ENCODE results near the gene MYO15A. TPM values are rescaled to one million over a fixed set of nuclear protein-coding genes. Genes with fewer than 3 reads are reported as not detected.

Gene MYO15A
- total and polyA plus RNA-seq, 2 donors (not counting 1 experiment from before 2014, with no cell fraction given): 2.5 to 3.1 TPM

- intact Hi-C loops (cut with micrococcal nuclease): no loop called here
- no peak overlapping the region for H2AFZ ChIP-seq (ENCODE audit: insufficient read depth, low read depth, low read length, poor library complexity, severe bottlenecking)
- Mint-ChIP-seq H3K27me3 (no peaks in the 10 kb centered on the region), H3K4me1 (peaks cover 31% of the 10 kb centered on the region), H3K4me3 (no peak overlapping the region), H3K9me3 (ENCODE audit: insufficient read depth) (no peaks in the 10 kb centered on the region), H3K27ac (peak overlapping the region; percentile 53)
- ATAC-seq (ENCODE audit: low read depth): no peak
- no peaks in the 10 kb centered on the region for H3K36me3 ChIP-seq (replicated peaks in 1 of 2; ENCODE audit: control extremely low read depth in 1 of 2, control insufficient read depth in 1 of 2, extremely low read depth in 1 of 2, insufficient read depth in 2 of 2, low read length in 1 of 2)
- H3K79me2 ChIP-seq (ENCODE audit: control insufficient read depth, insufficient read depth, low read length): no peaks in the 10 kb centered on the region
- no peaks in the 10 kb centered on the region for H3K27me3 ChIP-seq (replicated peaks in 1 of 4; ENCODE audit: control extremely low read depth in 1 of 4, control insufficient read depth in 3 of 4, insufficient read depth in 4 of 4, low read length in 3 of 4)
- ChIA-PET POLR2A (no interaction called here), CTCF (interaction anchor here (1.1 to 1.2 kb wide), 2 partner anchors 13 to 14 kb away, joined by 4 read pairs; no protein-coding TSS in a partner anchor)
- no peak overlapping the region for H3K4me2 ChIP-seq (replicated peaks; ENCODE audit: low read depth, low read length, poor library complexity, severe bottlenecking)
- H3K9me3 ChIP-seq (ENCODE audit: control extremely low read depth in 1 of 3, control insufficient read depth in 2 of 3, insufficient read depth in 1 of 3, low read length in 2 of 3): peaks cover 0 to 3% (median 0%) of the 10 kb centered on the region in 3 donors
- H4K20me1 ChIP-seq (ENCODE audit: control insufficient read depth, insufficient read depth, low read length, poor library complexity, severe bottlenecking): no peaks in the 10 kb centered on the region
- WGBS (ENCODE audit: insufficient coverage): 91% methylated on average over 10 of the region's 14 CpGs
- no peak for TF ChIP-seq EZH2 (IDR thresholded peaks at IDR 0.05; ENCODE audit: borderline replicate concordance, insufficient read depth, low read depth, low read length, poor library complexity, severe bottlenecking)
- H3K4me3 ChIP-seq (ENCODE audit: control extremely low read depth in 1 of 5, extremely low read depth in 1 of 5, insufficient read depth in 1 of 5, low read depth in 2 of 5, low read length in 4 of 5): no peak overlapping the region
- H3K27ac ChIP-seq (ENCODE audit: low read length in 2 of 2): no peak overlapping the region
- H3K4me1 ChIP-seq (ENCODE audit: control insufficient read depth in 2 of 2, insufficient read depth in 2 of 2, low read length in 2 of 2): peaks cover 12 to 32% of the 10 kb centered on the region in 2 donors
- no peak for DNase-seq
- no peak overlapping the region for H3K9ac ChIP-seq (ENCODE audit: low read length)
Observed at GRCh38 chr17:18155179-18155578, 46.6 kb downstream of the MYO15A start.

GRCh38 chr17:18156171-18156975 is 47.8 kb downstream of the MYO15A start:
- TF ChIP-seq CTCF (IDR thresholded peaks at IDR 0.05): no peak
- TF ChIP-seq EZH2 (IDR thresholded peaks at IDR 0.05; ENCODE audit: borderline replicate concordance, insufficient read depth, low read depth, low read length, poor library complexity, severe bottlenecking): no peak
- peaks cover 32% of the 10 kb centered on the region for H3K4me1 Mint-ChIP-seq
- Histone ChIP-seq H3K27ac (ENCODE audit: low read length in 2 of 2) (no peak overlapping the region), H2AFZ (ENCODE audit: insufficient read depth, low read depth, low read length, poor library complexity, severe bottlenecking) (no peak overlapping the region), H4K20me1 (ENCODE audit: control insufficient read depth, insufficient read depth, low read length, poor library complexity, severe bottlenecking) (no peaks in the 10 kb centered on the region), H3K9me3 (ENCODE audit: control extremely low read depth in 1 of 3, control insufficient read depth in 2 of 3, insufficient read depth in 1 of 3, low read length in 2 of 3) (peaks cover 0 to 3% (median 0%) of the 10 kb centered on the region in 3 donors), H3K4me3 (ENCODE audit: control extremely low read depth in 1 of 5, extremely low read depth in 1 of 5, insufficient read depth in 1 of 5, low read depth in 2 of 5, low read length in 4 of 5) (no peak overlapping the region), H3K9ac (ENCODE audit: low read length) (no peak overlapping the region), H3K36me3 (replicated peaks in 1 of 2; ENCODE audit: control extremely low read depth in 1 of 2, control insufficient read depth in 1 of 2, extremely low read depth in 1 of 2, insufficient read depth in 2 of 2, low read length in 1 of 2) (no peaks in the 10 kb centered on the region), H3K4me2 (replicated peaks; ENCODE audit: low read depth, low read length, poor library complexity, severe bottlenecking) (no peak overlapping the region), H3K4me1 (ENCODE audit: control insufficient read depth in 2 of 2, insufficient read depth in 2 of 2, low read length in 2 of 2) (peaks cover 12 to 32% of the 10 kb centered on the region in 2 donors), H3K79me2 (ENCODE audit: control insufficient read depth, insufficient read depth, low read length) (no peaks in the 10 kb centered on the region), H3K27me3 (replicated peaks in 1 of 4; ENCODE audit: control extremely low read depth in 1 of 4, control insufficient read depth in 3 of 4, insufficient read depth in 4 of 4, low read length in 3 of 4) (no peaks in the 10 kb centered on the region)
- ChIA-PET CTCF (interaction anchor here (1.1 to 1.2 kb wide), 2 partner anchors 14 to 15 kb away, joined by 4 read pairs; no protein-coding TSS in a partner anchor), POLR2A (no interaction called here)
- no peak for DNase-seq
- intact Hi-C loops (cut with micrococcal nuclease): no loop called here
- ATAC-seq (ENCODE audit: low read depth): no peak
- no peaks in the 10 kb centered on the region for H3K27me3 Mint-ChIP-seq
- H3K27ac Mint-ChIP-seq: peak overlapping the region; percentile 27
- no peaks in the 10 kb centered on the region for H3K9me3 Mint-ChIP-seq (ENCODE audit: insufficient read depth)
- H3K4me3 Mint-ChIP-seq: no peak overlapping the region
- 88% methylated on average over 6 of the region's 8 CpGs for WGBS (ENCODE audit: insufficient coverage)

Measured in B cell (primary cell).